Esophagus squamous epithelium (tissue), 4 donors: Measurements from ENCODE around the gene GTPBP2.

ENCODE experiments used
- CTCF ChIP-seq, 6 experiments: fragments of 450-650 bp in 4 of 6; fragments of 200-600 bp in 2 of 6; sonication (generic) in 2 of 6; IDR thresholded peaks; one replicate each; pipeline ENCODE4 v1.5.1; 2016 to 2019; ENCODE audit warnings: antibody characterized with exemption in 6 of 6, mild to moderate bottlenecking in 4 of 6, moderate library complexity in 4 of 6
- POLR2A ChIP-seq, 4 donors: fragments of 450-650 bp; IDR thresholded peaks; one replicate each; pipeline ENCODE4 v1.6.1; 2017; ENCODE audit warnings: antibody characterized with exemption in 4 of 4, mild to moderate bottlenecking in 4 of 4, moderate library complexity in 3 of 4

- TF ChIP-seq POLR2A (IDR thresholded peaks at IDR 0.05) (peak in 2 of 4 donors; percentile 35 to 50), CTCF (IDR thresholded peaks at IDR 0.05) (no peak)
Measured at GRCh38 chr6:43629104-43629504, at the start of gene GTPBP2.
